Measurements from ENCODE around the gene ACRBP. TPM values are rescaled to one million over a fixed set of nuclear protein-coding genes. Genes with fewer than 3 reads are reported as not detected.

Gene ACRBP
- total and polyA plus RNA-seq, 2 donors (not counting 3 experiments of a cell fraction or from before 2014, with no cell fraction given): 1.3 to 5.7 TPM

GRCh38 chr12:6652391-6652790 is 5.2 kb upstream of the ACRBP start:
- H2AFZ ChIP-seq (ENCODE audit: low read depth, low read length): no peak overlapping the region
- no TSS peak for BruUV-seq (replicated peaks)
- FAIRE-seq (no peak), DNase-seq (ENCODE audit: low read depth, low spot score) (no peak)
- H3K79me2 ChIP-seq (ENCODE audit: control insufficient read depth, insufficient read depth, low read length): no peaks in the 10 kb centered on the region
- no peaks in the 10 kb centered on the region for H3K9me1 ChIP-seq (replicated peaks; ENCODE audit: control insufficient read depth, extremely low read depth, insufficient read depth, low read length)
- H3K36me3 ChIP-seq (ENCODE audit: control insufficient read depth in 2 of 2, extremely low read depth in 1 of 2, insufficient read depth in 2 of 2, low read length in 2 of 2): peaks cover 10 to 21% of the 10 kb centered on the region in 2 experiments
- H3K4me3 ChIP-seq (replicated peaks in 1 of 3; ENCODE audit: insufficient read depth in 1 of 3, low read depth in 1 of 3, low read length in 3 of 3): no peak overlapping the region
- no peaks in the 10 kb centered on the region for H3K27me3 ChIP-seq (ENCODE audit: control insufficient read depth in 2 of 2, insufficient read depth in 2 of 2, low read length in 2 of 2)
- no peaks in the 10 kb centered on the region for H3K4me1 ChIP-seq (ENCODE audit: control insufficient read depth, extremely low read depth, insufficient read depth, low read length)
- intact Hi-C loops (cut with micrococcal nuclease) (no loop called here), dilution Hi-C loops (cut with MboI; ENCODE audit: extremely low pct_ligation_motif_present, low sequenced_read_pairs) (no loop called here)
- peaks cover 3% of the 10 kb centered on the region for H4K20me1 ChIP-seq (replicated peaks; ENCODE audit: control insufficient read depth, extremely low read depth, insufficient read depth, low read length)
- ChIA-PET CTCF (interaction anchor here (0.7 kb wide), 2 partner anchors 17 to 28 kb away, joined by 3 read pairs; no protein-coding TSS in a partner anchor), POLR2A (no interaction called here)
- TF ChIP-seq EZH2 (IDR thresholded peaks at IDR 0.05; ENCODE audit: borderline replicate concordance, low read depth, low read length, severe bottlenecking): no peak
- TF ChIP-seq FOS (IDR thresholded peaks at IDR 0.05; ENCODE audit: borderline replicate concordance, insufficient read depth, low read length): no peak
- H3K27ac ChIP-seq (ENCODE audit: insufficient read depth, low read depth, low read length): no peak overlapping the region
- H3K4me2 ChIP-seq (ENCODE audit: insufficient read depth, low read length): no peak overlapping the region
- no peak overlapping the region for H3K9ac ChIP-seq (replicated peaks; ENCODE audit: extremely low read depth, insufficient read depth, low read length)
- H3K9me3 ChIP-seq (replicated peaks; ENCODE audit: control insufficient read depth, insufficient read depth, low read length): no peaks in the 10 kb centered on the region

GRCh38 chr12:6650832-6651231 is 3.6 kb upstream of the ACRBP start:
- FAIRE-seq: no peak
- BruUV-seq (replicated peaks): no TSS peak
- dilution Hi-C loops (cut with MboI; ENCODE audit: extremely low pct_ligation_motif_present, low sequenced_read_pairs): no loop called here

More at GRCh38 chr12:6650832-6651231, 3.6 kb upstream of the ACRBP start:
- ChIA-PET POLR2A (no interaction called here), CTCF (no interaction called here)
- H3K4me2 ChIP-seq (ENCODE audit: insufficient read depth, low read length): no peak overlapping the region
- no peak overlapping the region for H3K4me3 ChIP-seq (replicated peaks in 1 of 3; ENCODE audit: insufficient read depth in 1 of 3, low read depth in 1 of 3, low read length in 3 of 3)
- no peaks in the 10 kb centered on the region for H3K9me1 ChIP-seq (replicated peaks; ENCODE audit: control insufficient read depth, extremely low read depth, insufficient read depth, low read length)
- no peak for TF ChIP-seq CTCF (IDR thresholded peaks at IDR 0.05; ENCODE audit: extremely low read depth in 1 of 2, insufficient read depth in 1 of 2, low read depth in 1 of 2, low read length in 2 of 2)
- TF ChIP-seq POLR2AphosphoS5 (IDR thresholded peaks at IDR 0.05; ENCODE audit: insufficient read depth, low read depth, low read length): no peak
- TF ChIP-seq GATA2 (IDR thresholded peaks at IDR 0.05; ENCODE audit: insufficient read depth, insufficient read length, low read depth, low read length): no peak
- no peak for TF ChIP-seq MYC (IDR thresholded peaks at IDR 0.05; ENCODE audit: low read depth, low read length)
- no peak for TF ChIP-seq POLR2A (IDR thresholded peaks at IDR 0.05; ENCODE audit: low read depth, low read length)
- no peak for TF ChIP-seq FOS (IDR thresholded peaks at IDR 0.05; ENCODE audit: borderline replicate concordance, insufficient read depth, low read length)
- TF ChIP-seq MAX (IDR thresholded peaks at IDR 0.05; ENCODE audit: insufficient read depth, insufficient read length): no peak
- no peak for TF ChIP-seq EZH2 (IDR thresholded peaks at IDR 0.05; ENCODE audit: borderline replicate concordance, low read depth, low read length, severe bottlenecking)
- no peak for TF ChIP-seq JUN (IDR thresholded peaks at IDR 0.05; ENCODE audit: borderline replicate concordance, insufficient read depth, insufficient read length, low read depth)
- no peak overlapping the region for H3K9ac ChIP-seq (replicated peaks; ENCODE audit: extremely low read depth, insufficient read depth, low read length)
- H3K79me2 ChIP-seq (ENCODE audit: control insufficient read depth, insufficient read depth, low read length): no peaks in the 10 kb centered on the region
- H2AFZ ChIP-seq (ENCODE audit: low read depth, low read length): no peak overlapping the region
- peaks cover 3% of the 10 kb centered on the region for H3K4me1 ChIP-seq (ENCODE audit: control insufficient read depth, extremely low read depth, insufficient read depth, low read length)
- H3K27me3 ChIP-seq (ENCODE audit: control insufficient read depth in 2 of 2, insufficient read depth in 2 of 2, low read length in 2 of 2): no peaks in the 10 kb centered on the region
- no peak overlapping the region for H3K27ac ChIP-seq (ENCODE audit: insufficient read depth, low read depth, low read length)
- H3K36me3 ChIP-seq (ENCODE audit: control insufficient read depth in 2 of 2, extremely low read depth in 1 of 2, insufficient read depth in 2 of 2, low read length in 2 of 2): peaks cover 10 to 21% of the 10 kb centered on the region in 2 experiments
- intact Hi-C loops (cut with micrococcal nuclease): no loop called here
- peaks cover 3% of the 10 kb centered on the region for H4K20me1 ChIP-seq (replicated peaks; ENCODE audit: control insufficient read depth, extremely low read depth, insufficient read depth, low read length)
- no peak for DNase-seq (ENCODE audit: low read depth, low spot score)
- H3K9me3 ChIP-seq (replicated peaks; ENCODE audit: control insufficient read depth, insufficient read depth, low read length): no peaks in the 10 kb centered on the region
